Skeletal muscle tissue (tissue), 4 donors: ENCODE data around the gene DDX42. TPM values are rescaled to one million over a fixed set of nuclear protein-coding genes. Genes with fewer than 3 reads are reported as not detected.
"Not testable (repeated sequence)": the region's sequence is repeated elsewhere in the genome, so short reads cannot be mapped to it uniquely, and the experiment has no call there.

Experiments
- H3K27ac ChIP-seq: one replicate; pipeline ENCODE4 v1.7.0; 2013; ENCODE audit warnings: mild to moderate bottlenecking, low read depth, low read length, inconsistent platforms
- H3K27me3 ChIP-seq, 3 donors: one replicate each; pipeline ENCODE4 v1.7.0; 2013; ENCODE audit warnings: low read length in 3 of 3; ENCODE audit not compliant: control insufficient read depth in 3 of 3, insufficient read depth in 3 of 3
- H3K36me3 ChIP-seq, 3 donors: one replicate each; pipeline ENCODE4 v1.7.0; 2013; ENCODE audit warnings: low read length in 3 of 3; ENCODE audit not compliant: control insufficient read depth in 3 of 3, insufficient read depth in 3 of 3
- H3K4me1 ChIP-seq, 3 donors: one replicate each; pipeline ENCODE4 v1.7.0; 2013; ENCODE audit warnings: low read length in 3 of 3, mild to moderate bottlenecking in 3 of 3; ENCODE audit not compliant: control insufficient read depth in 3 of 3, insufficient read depth in 3 of 3
- H3K4me3 ChIP-seq, 3 donors: one replicate each; pipeline ENCODE4 v1.7.0; 2013; ENCODE audit warnings: low read length in 3 of 3
- H3K9ac ChIP-seq, 3 donors: one replicate each; pipeline ENCODE4 v1.7.0; 2013; ENCODE audit warnings: low read length in 3 of 3, mild to moderate bottlenecking in 3 of 3, moderate library complexity in 2 of 3, low read depth in 1 of 3
- H3K9me3 ChIP-seq, 3 donors: one replicate each; pipeline ENCODE4 v1.7.0; 2013; ENCODE audit warnings: low read length in 3 of 3; ENCODE audit not compliant: control insufficient read depth in 3 of 3
- total RNA-seq: library from RNA; depleted of rRNA; stranded (reverse); fragments of >200 nt; gene quantifications from one replicate; pipeline ENCODE4 v1.2.3, GENCODE V29; 2014
- donor health status: Osteomylitis.

The DDX42 gene
- total RNA-seq, 1 donor from 2014 or later = 69.9 TPM

DNA sequence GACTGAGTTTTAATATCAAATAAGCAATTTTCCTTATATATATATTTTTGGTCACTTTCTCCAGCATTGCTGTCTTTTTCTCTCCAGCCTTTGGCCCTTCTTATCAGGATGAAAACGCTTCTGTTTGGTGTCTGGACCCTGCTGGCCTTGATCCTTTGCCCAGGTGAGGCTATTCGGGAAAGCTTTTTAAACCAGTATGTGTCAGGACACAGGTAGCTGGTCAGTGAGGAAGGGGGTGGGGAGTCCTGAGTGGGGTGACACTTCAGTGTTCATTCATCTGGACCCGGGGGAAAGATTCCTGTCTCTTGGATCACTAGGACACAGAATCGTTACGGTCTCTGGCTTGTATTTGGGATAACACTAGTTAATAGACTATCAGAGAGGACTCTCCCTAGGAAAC lies 80.7 kb downstream of the DDX42 start:
- Histone ChIP-seq H3K9ac (no peak overlapping the region), H3K27me3 (no peaks in the 10 kb centered on the region), H3K4me1 (peaks cover 0 to under 1% (median 0%) of the 10 kb centered on the region in 3 donors)

DNA sequence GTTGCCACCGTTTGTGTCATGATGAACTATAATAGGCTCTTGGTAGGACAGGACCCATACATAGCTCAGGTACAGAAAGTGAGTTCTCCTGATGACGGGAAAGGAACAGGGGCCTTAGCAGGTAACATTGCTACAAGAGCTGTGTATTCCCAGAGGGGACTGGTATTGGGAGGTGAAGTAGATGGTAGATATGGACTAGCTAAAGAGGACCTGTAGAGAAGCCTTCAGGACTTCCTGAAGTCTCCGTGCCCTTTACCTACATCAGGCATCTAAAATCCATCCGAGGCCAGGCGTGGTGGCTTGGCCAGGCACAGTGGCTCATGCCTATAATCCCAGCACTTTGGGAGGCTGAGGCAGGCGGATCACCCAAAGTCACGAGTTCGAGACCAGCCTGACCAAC lies 81.2 kb downstream of the DDX42 start:
- no peaks in the 10 kb centered on the region for H3K4me1 ChIP-seq
- no peak overlapping the region for H3K9ac ChIP-seq
- no peak overlapping the region for H3K27ac ChIP-seq
- no peaks in the 10 kb centered on the region for H3K27me3 ChIP-seq
- no peaks in the 10 kb centered on the region for H3K36me3 ChIP-seq
- no peak overlapping the region for H3K4me3 ChIP-seq
- H3K9me3 ChIP-seq = no peaks in the 10 kb centered on the region

More for the DNA sequence above, 80.7 kb downstream of the DDX42 start:
- Histone ChIP-seq H3K9me3 (no peaks in the 10 kb centered on the region), H3K4me3 (no peak overlapping the region), H3K36me3 (no peaks in the 10 kb centered on the region), H3K27ac (no peak overlapping the region)

DNA sequence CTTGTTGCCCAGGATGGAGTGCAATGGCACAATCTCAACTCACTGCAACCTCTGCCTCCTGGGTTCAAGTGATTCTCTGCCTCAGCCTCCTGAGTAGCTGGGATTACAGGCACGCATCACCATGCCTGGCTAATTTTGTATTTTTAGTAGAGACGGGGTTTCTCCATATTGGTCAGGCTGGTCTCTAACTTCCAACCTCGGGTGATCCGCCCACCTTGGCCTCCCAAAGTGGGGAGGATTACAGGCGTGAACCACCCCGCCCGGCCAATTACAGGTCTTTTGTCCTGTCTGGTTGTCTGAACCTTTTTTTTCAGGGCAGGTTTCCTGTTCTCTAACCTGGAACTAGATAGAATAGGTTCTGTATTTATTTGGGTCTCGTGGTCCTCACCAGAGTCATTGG lies 82.5 kb downstream of the DDX42 start:
- H3K4me3 ChIP-seq, H3K4me1 ChIP-seq, H3K9me3 ChIP-seq, H3K9ac ChIP-seq, H3K27me3 ChIP-seq, H3K27ac ChIP-seq, H3K36me3 ChIP-seq: not testable (repeated sequence)

DNA sequence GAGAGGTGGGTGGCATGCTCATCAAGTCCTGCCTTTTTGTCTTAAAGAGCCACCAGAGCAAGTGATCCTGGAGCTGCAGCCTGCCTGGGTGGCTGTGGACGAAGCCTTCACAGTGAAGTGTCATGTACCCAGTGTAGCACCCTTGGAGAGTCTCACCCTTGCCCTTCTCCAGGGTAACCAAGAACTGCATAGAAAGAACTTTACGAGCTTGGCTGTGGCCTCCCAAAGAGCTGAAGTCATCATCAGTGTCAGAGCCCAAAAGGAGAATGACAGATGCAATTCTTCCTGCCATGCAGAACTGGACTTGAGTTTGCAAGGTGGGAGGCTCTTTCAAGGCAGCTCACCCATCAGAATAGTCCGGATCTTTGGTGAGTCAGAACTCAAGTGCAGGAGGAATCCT lies 85.3 kb downstream of the DDX42 start:
- no peaks in the 10 kb centered on the region for H3K27me3 ChIP-seq
- no peaks in the 10 kb centered on the region for H3K9me3 ChIP-seq
- H3K4me1 ChIP-seq = no peaks in the 10 kb centered on the region
- no peak overlapping the region for H3K27ac ChIP-seq
- no peak overlapping the region for H3K9ac ChIP-seq
- H3K4me3 ChIP-seq = no peak overlapping the region
- H3K36me3 ChIP-seq = no peaks in the 10 kb centered on the region

DNA sequence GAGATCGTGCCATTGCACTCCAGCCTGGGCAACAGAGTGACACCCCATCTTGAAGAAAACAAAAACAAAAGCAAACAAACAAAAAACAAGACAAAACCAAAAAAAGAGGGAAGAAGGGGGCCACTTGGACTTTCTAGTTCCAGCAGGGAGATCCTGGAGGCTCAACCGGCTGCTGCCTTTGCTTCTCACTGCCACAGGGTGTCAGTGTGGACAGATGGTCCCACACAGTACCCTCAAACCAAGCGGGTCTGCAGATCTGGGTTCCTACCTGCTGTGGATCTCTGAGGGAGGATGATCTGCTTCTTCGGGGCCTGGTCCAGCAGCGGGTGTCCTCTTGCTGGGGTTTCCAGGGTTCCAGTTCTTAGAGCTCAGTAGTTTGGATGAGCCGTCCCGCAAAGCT lies 92.7 kb downstream of the DDX42 start:
- H3K9me3 ChIP-seq, H3K27me3 ChIP-seq, H3K4me1 ChIP-seq, H3K27ac ChIP-seq, H3K4me3 ChIP-seq, H3K36me3 ChIP-seq, H3K9ac ChIP-seq: not testable (repeated sequence)

Other genes with a start within 250 kb of the DDX42 start
- 13.6 TPM for gene DCAF7, start 223.7 kb upstream of the DDX42 start, total RNA-seq
- 14.6 TPM for gene TACO1, start 173.3 kb upstream of the DDX42 start, total RNA-seq
- 25.1 TPM for gene MAP3K3, start 151.8 kb upstream of the DDX42 start, total RNA-seq
- gene LIMD2, start 74.0 kb upstream of the DDX42 start, total RNA-seq = 3.7 TPM
- 13.6 TPM for gene STRADA, start 32.4 kb upstream of the DDX42 start, total RNA-seq
- 43.8 TPM for gene CCDC47, start 573 bp upstream of the DDX42 start, total RNA-seq
- gene PSMC5, start 53.3 kb downstream of the DDX42 start, total RNA-seq = 41.2 TPM
- 62.6 TPM for gene FTSJ3, start 53.5 kb downstream of the DDX42 start, total RNA-seq
- 44.4 TPM for gene SMARCD2, start 68.5 kb downstream of the DDX42 start, total RNA-seq
- not detected for gene CSH2, start 99.5 kb downstream of the DDX42 start, total RNA-seq
- not detected for gene GH2, start 107.8 kb downstream of the DDX42 start, total RNA-seq
- not detected for gene CSH1, start 122.4 kb downstream of the DDX42 start, total RNA-seq
- gene CSHL1, start 137.1 kb downstream of the DDX42 start, total RNA-seq = not detected
- gene GH1, start 144.7 kb downstream of the DDX42 start, total RNA-seq = not detected
- gene CD79B, start 158.2 kb downstream of the DDX42 start, total RNA-seq = 2.1 TPM
- 32.9 TPM for gene SCN4A, start 198.7 kb downstream of the DDX42 start, total RNA-seq
- gene PRR29, start 224.2 kb downstream of the DDX42 start, total RNA-seq = not detected
- 43.3 TPM for gene ICAM2, start 246.5 kb downstream of the DDX42 start, total RNA-seq